Mesodermal cell (in vitro differentiated cells): Measurements from ENCODE around the gene TBC1D22A.
A peak's percentile ranks its signal among the peaks of the same experiment; 100 is the strongest.
"Not testable (repeated sequence)": the region's sequence is repeated elsewhere in the genome, so short reads cannot be mapped to it uniquely, and the experiment has no call there.

Experiments used
- H3K27ac ChIP-seq: 2 replicates; pipeline ENCODE4 v1.7.0; 2013; ENCODE audit warnings: mild to moderate bottlenecking, low read depth, low read length, moderate library complexity; ENCODE audit not compliant: severe bottlenecking
- H3K36me3 ChIP-seq: 2 replicates; pipeline ENCODE4 v1.7.1; 2013; ENCODE audit warnings: mild to moderate bottlenecking, low read length, moderate library complexity; ENCODE audit not compliant: control insufficient read depth, insufficient read depth
- H3K4me1 ChIP-seq: one replicate; pipeline ENCODE4 v1.7.1; 2013; ENCODE audit warnings: mild to moderate bottlenecking, low read length; ENCODE audit not compliant: insufficient read depth, control insufficient read depth, poor library complexity, severe bottlenecking
- H3K4me3 ChIP-seq: 2 replicates; pipeline ENCODE4 v1.7.0; 2013; ENCODE audit warnings: low read length, control low read depth, mild to moderate bottlenecking; ENCODE audit not compliant: insufficient read depth, poor library complexity, severe bottlenecking; ENCODE audit errors: extremely low read depth
- H3K9me3 ChIP-seq: 2 replicates; pipeline ENCODE4 v1.7.1; 2013; ENCODE audit warnings: mild to moderate bottlenecking, low read length, moderate library complexity; ENCODE audit not compliant: control insufficient read depth
- WGBS, 2 experiments: methylation state at CpG; one replicate each; pipeline ENCODE4 v1.1.5; 2013; ENCODE audit warnings: missing lambda C conversion rate in 2 of 2; ENCODE audit not compliant: insufficient coverage in 2 of 2; 5-methylcytosine and 5-hydroxymethylcytosine counted together

TBC1D22A gene

DNA sequence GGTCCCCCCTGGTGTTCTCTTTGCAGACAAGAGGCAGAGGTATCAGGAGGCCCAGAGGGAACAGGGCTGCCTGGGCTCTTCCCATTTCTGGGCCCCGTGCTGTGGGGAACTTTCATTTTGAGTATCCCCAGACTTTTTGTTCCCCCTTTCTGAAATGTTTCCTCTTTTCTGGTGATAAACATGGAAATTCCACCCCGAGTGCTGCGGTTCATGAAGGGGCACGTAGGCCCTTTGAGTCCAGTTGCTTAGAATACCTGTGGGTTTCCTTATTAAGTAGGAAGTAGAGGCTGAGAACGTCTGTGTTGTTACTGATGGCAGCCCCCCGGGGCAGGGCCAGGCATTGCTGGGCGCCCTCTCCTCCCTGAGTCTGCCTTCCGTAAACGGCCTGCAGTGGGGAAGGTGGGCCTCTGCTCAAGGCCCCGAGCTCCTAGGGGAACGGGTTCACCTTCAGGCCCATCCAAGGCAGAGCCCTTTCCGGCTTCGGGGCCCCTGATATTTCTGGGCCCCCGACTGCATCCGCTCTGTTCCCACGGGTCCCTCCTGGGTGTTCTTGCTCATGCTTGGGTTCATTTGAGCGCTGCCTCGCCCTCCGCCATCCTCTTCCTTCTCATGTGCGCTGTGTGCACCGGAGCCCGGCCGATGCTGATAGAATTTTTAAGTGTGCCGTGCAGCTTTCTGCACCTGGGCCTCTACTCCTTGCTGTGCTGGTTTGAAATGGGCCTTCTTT lies 12.0 kb downstream of the TBC1D22A start:
- no peaks in the 10 kb centered on the region for H3K36me3 ChIP-seq

DNA sequence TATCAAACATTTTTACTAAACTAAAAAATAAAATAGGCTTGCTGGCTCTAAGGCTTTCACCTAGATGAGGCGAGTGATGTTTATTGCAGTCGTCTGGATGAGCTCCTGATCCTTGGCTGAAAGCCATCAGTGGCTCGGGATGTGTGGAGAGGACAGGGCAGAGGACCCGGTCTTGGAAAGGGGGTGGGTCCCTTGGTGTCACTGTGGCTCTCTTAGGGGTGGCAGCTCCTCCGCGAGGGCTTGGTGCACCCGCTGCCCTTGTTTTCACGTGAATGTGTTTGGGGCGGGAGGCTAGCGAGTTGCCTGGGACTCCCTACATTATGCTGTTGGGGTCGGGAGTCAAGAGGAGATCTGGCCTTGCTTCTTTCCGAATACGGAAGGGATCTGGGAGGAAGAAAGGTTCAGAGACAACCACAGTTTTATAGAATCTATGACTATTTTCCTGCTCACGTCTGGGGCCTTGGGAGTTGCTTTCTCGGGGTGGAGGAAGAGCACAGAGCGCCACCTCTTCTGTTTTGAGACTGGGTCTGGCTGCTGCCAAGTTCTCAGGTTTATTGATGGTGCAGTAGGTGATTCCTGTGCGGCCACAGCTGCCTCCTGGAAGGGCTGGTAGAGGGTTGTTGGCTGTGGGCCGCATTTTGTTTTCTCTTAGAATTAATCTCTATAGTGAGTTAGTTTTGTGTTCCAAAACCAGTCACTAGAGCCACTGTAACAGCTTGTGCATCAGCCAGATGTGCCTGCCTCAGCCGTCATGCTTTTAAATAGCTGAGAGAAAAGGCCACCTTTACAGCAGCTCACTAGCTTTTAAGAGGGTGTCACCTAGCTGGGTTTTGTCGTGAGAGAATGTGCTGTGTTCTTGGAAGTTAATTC lies 12.8 kb downstream of the TBC1D22A start:
- 92% methylated on average over 17 to 20 of the region's 20 CpGs for WGBS, 2 experiments
- Histone ChIP-seq H3K27ac (no peak overlapping the region), H3K36me3 (no peaks in the 10 kb centered on the region)

More for the DNA sequence above, 12.0 kb downstream of the TBC1D22A start:
- Histone ChIP-seq H3K9me3 (no peaks in the 10 kb centered on the region), H3K4me3 (no peak overlapping the region), H3K4me1 (peaks cover 10% of the 10 kb centered on the region), H3K27ac (peak overlapping the region; percentile 74)
- WGBS, 2 experiments, result 87 to 91% methylated on average over 15 to 21 of the region's 24 CpGs

GRCh38 chr22:46775850-46776826 lies 13.7 kb downstream of the TBC1D22A start:
- no peak overlapping the region for H3K27ac ChIP-seq
- H3K4me3 ChIP-seq, result no peak overlapping the region
- no peaks in the 10 kb centered on the region for H3K9me3 ChIP-seq
- H3K36me3 ChIP-seq, result no peaks in the 10 kb centered on the region
- H3K4me1 ChIP-seq, result peaks cover 10% of the 10 kb centered on the region
- 89 to 94% methylated on average over 20 to 22 of the region's 22 CpGs for WGBS, 2 experiments

More for the DNA sequence above, 12.8 kb downstream of the TBC1D22A start:
- Histone ChIP-seq H3K4me1 (peaks cover 10% of the 10 kb centered on the region), H3K9me3 (no peaks in the 10 kb centered on the region), H3K4me3 (no peak overlapping the region)

- WGBS, 2 experiments, result 93 to 96% methylated on average over 17 to 18 of the region's 18 CpGs
- Histone ChIP-seq H3K27ac (no peak overlapping the region), H3K9me3 (no peaks in the 10 kb centered on the region), H3K4me1 (peaks cover 10% of the 10 kb centered on the region), H3K36me3 (no peaks in the 10 kb centered on the region), H3K4me3 (no peak overlapping the region)
These were observed 14.6 kb downstream of the TBC1D22A start for GRCh38 chr22:46776876-46777608.

- H3K4me3 ChIP-seq, result no peak overlapping the region
- WGBS, 2 experiments, result 94 to 98% methylated on average over 10 to 11 of the region's 11 CpGs
- peaks cover 10% of the 10 kb centered on the region for H3K4me1 ChIP-seq
- H3K27ac ChIP-seq, result no peak overlapping the region
- H3K9me3 ChIP-seq, result no peaks in the 10 kb centered on the region
- H3K36me3 ChIP-seq, result no peaks in the 10 kb centered on the region
These were observed 15.1 kb downstream of the TBC1D22A start for GRCh38 chr22:46777609-46777970.

DNA sequence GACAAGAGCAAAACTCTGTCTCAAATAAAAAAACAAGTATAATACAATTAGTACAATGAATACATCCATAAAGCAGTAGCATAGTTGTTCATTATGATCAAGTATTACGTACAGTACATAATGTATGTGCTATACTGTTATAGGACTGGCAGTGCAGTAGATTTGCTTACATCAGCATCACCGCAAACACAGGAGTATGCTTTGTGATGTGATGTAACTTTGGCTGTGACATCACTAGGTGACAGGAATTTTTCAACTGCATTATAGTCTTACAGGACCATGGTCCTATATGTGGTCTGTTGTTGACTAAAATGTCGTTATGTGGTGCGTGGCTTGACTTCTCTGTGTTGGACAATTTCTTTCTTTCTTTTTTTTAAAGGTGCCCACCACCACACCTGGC lies 16.6 kb downstream of the TBC1D22A start:
- no peak overlapping the region for H3K4me3 ChIP-seq
- WGBS, 2 experiments, result 100% methylated on average over 1 of the region's 4 CpGs; no CpG with 5 or more reads in 1 of the 2 experiments
- H3K36me3 ChIP-seq, result no peaks in the 10 kb centered on the region
- no peak overlapping the region for H3K27ac ChIP-seq
- H3K9me3 ChIP-seq, result no peaks in the 10 kb centered on the region
- peaks cover 10% of the 10 kb centered on the region for H3K4me1 ChIP-seq

- WGBS, 2 experiments, result 94 to 97% methylated on average over 5 to 7 of the region's 9 CpGs
These were observed 17.2 kb downstream of the TBC1D22A start for GRCh38 chr22:46779651-46780050.

DNA sequence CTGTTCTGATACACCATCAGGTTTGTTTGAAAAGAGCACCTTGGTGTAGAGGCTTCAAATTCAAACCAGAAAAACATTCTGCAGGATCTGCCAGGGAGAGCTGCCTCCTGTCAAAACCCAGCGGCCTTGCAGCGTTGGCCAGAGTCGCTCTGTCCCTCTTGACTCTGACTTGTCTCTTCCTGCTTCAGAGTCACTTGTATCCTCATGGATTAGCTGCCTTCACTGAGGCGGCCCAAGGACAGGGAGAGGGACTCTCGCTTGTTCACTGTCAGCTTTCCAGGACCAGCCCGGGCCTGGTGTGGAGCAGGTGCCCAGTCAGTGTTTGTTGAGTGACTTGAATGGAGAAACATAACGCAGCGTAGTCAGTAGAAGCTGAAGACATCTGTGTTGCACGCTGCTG lies 18.0 kb downstream of the TBC1D22A start:
- Histone ChIP-seq H3K4me1 (no peaks in the 10 kb centered on the region), H3K36me3 (no peaks in the 10 kb centered on the region), H3K4me3 (no peak overlapping the region), H3K9me3 (no peaks in the 10 kb centered on the region), H3K27ac (no peak overlapping the region)
- WGBS, 2 experiments, result 90 to 93% methylated on average over 9 of the region's 9 CpGs

More at GRCh38 chr22:46779651-46780050, 17.2 kb downstream of the TBC1D22A start:
- H3K27ac ChIP-seq, result no peak overlapping the region
- peaks cover 4% of the 10 kb centered on the region for H3K4me1 ChIP-seq
- no peaks in the 10 kb centered on the region for H3K9me3 ChIP-seq
- no peaks in the 10 kb centered on the region for H3K36me3 ChIP-seq
- H3K4me3 ChIP-seq, result no peak overlapping the region

GRCh38 chr22:46781291-46781690 lies 18.8 kb downstream of the TBC1D22A start:
- Histone ChIP-seq H3K9me3 (no peaks in the 10 kb centered on the region), H3K4me3 (no peak overlapping the region), H3K27ac (no peak overlapping the region), H3K4me1 (no peaks in the 10 kb centered on the region), H3K36me3 (no peaks in the 10 kb centered on the region)
- 89 to 96% methylated on average over 7 to 9 of the region's 9 CpGs for WGBS, 2 experiments

- H3K36me3 ChIP-seq, H3K9me3 ChIP-seq, H3K27ac ChIP-seq, H3K4me1 ChIP-seq, H3K4me3 ChIP-seq: not testable (repeated sequence)
- 92 to 100% methylated on average over 2 to 7 of the region's 10 CpGs for WGBS, 2 experiments
These were observed 19.8 kb downstream of the TBC1D22A start for GRCh38 chr22:46782200-46782599.
